SK-N-SH treated with all-trans-retinoic acid at 6 μM for 48 hours (cell line): Measurements from ENCODE around the gene ATP11A.

Experiments used
- ARNTL ChIP-seq: fragments of 450-650 bp; formaldehyde crosslinking; IDR thresholded peaks from 2 replicates; pipeline ENCODE4 v1.5.0; 2020; ENCODE audit warnings: low read depth, mild to moderate bottlenecking, moderate library complexity, borderline replicate concordance
- CSDC2 ChIP-seq: fragments of 250-450 bp; sonication (Bioruptor Pico); IDR thresholded peaks from 2 replicates; pipeline ENCODE4 v1.5.0; 2020; ENCODE audit warnings: mild to moderate bottlenecking, moderate library complexity
- ISL1 ChIP-seq: fragments of 250-450 bp; sonication (Bioruptor Pico); IDR thresholded peaks from 2 replicates; pipeline ENCODE4 v2.1.2; 2022; ENCODE audit warnings: mild to moderate bottlenecking, moderate library complexity
- OSR1 ChIP-seq: fragments of 250-450 bp; sonication (Bioruptor Pico); IDR thresholded peaks from 2 replicates; pipeline ENCODE4 v1.8.0; 2022; ENCODE audit warnings: moderate library complexity, mild to moderate bottlenecking, inconsistent platforms
- PATZ1 ChIP-seq: fragments of 250-450 bp; sonication (Bioruptor Pico); IDR thresholded peaks from 2 replicates; pipeline ENCODE4 v1.8.0; 2020; ENCODE audit warnings: mild to moderate bottlenecking, moderate library complexity, borderline replicate concordance
- POU6F1 ChIP-seq: fragments of 250-450 bp; sonication (Bioruptor Pico); IDR thresholded peaks from 2 replicates; pipeline ENCODE4 v1.8.0; 2021; ENCODE audit warnings: low read depth, mild to moderate bottlenecking, moderate library complexity, borderline replicate concordance
- PPARA ChIP-seq: fragments of 250-450 bp; sonication (Bioruptor Pico); IDR thresholded peaks from 2 replicates; pipeline ENCODE4 v1.5.0; 2020; ENCODE audit warnings: mild to moderate bottlenecking, borderline replicate concordance
- TOX ChIP-seq: fragments of 250-450 bp; sonication (Bioruptor Pico); IDR thresholded peaks from 2 replicates; pipeline ENCODE4 v1.8.0; 2021; ENCODE audit warnings: mild to moderate bottlenecking, moderate library complexity, borderline replicate concordance
- ZC3H10 ChIP-seq: fragments of 250-450 bp; sonication (Bioruptor Pico); IDR thresholded peaks from 2 replicates; pipeline ENCODE4 v1.5.1; 2021; ENCODE audit warnings: mild to moderate bottlenecking, moderate library complexity
- ZFP3 ChIP-seq: fragments of 250-450 bp; sonication (Bioruptor Pico); IDR thresholded peaks from 2 replicates; pipeline ENCODE4 v1.5.0; 2020; ENCODE audit warnings: mild to moderate bottlenecking, moderate library complexity
- ZFP30 ChIP-seq: fragments of 450-650 bp; formaldehyde crosslinking; IDR thresholded peaks from 2 replicates; pipeline ENCODE4 v1.5.0; 2022; ENCODE audit warnings: mild to moderate bottlenecking, moderate library complexity
- ZNF565 ChIP-seq: fragments of 450-650 bp; formaldehyde crosslinking; conservative IDR thresholded peaks from 2 replicates; pipeline ENCODE4 v1.5.0; 2020; ENCODE audit warnings: low read depth, mild to moderate bottlenecking, moderate library complexity
- TF ChIP-seq, protein P1 (sequence below): fragments of 250-450 bp; sonication (Bioruptor Pico); IDR thresholded peaks from 2 replicates; pipeline ENCODE4 v1.5.1; 2020; ENCODE audit warnings: low read depth, mild to moderate bottlenecking, moderate library complexity

DNA sequence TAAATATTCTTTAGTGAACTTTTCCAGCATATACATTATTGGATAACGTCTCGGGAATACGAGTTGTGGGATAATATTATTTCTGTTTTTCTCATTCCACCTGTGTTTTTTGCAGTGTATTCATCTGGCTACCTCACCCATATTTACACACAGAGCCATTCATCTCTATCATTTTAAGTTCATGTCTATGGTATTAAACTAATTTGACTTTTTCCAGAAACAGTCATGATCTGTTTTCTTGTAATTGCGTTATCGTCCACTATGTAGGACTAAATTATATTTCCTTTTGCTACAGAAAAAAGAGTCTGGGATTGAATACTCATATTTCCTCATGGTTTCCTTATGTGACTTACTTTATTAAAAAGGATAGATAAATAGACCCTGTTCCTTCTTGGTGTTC, 2.7 kb downstream of the ATP11A start:
- no peak for TF ChIP-seq PPARA (CRISPR knock-in tag)
- TF ChIP-seq ARNTL (CRISPR knock-in tag): no peak
- TF ChIP-seq PATZ1 (CRISPR knock-in tag): peak; percentile 58; the same call in 1 of the 2 replicates
- peak; percentile 35; the same call in 1 of the 2 replicates for TF ChIP-seq ZC3H10
- TF ChIP-seq TOX (CRISPR knock-in tag): no peak
- peak; percentile 43; the same call in 1 of the 2 replicates for TF ChIP-seq ZFP3
- no peak for TF ChIP-seq OSR1 (CRISPR knock-in tag)
- peak; percentile 66; the same call in 1 of the 2 replicates for TF ChIP-seq POU6F1 (CRISPR knock-in tag)
- TF ChIP-seq ISL1 (CRISPR knock-in tag): peak; percentile 90
- TF ChIP-seq ZFP30 (CRISPR knock-in tag): no peak
- no peak for TF ChIP-seq ZNF565
- no peak for TF ChIP-seq CSDC2 (CRISPR knock-in tag)
- TF ChIP-seq, protein P1, sequence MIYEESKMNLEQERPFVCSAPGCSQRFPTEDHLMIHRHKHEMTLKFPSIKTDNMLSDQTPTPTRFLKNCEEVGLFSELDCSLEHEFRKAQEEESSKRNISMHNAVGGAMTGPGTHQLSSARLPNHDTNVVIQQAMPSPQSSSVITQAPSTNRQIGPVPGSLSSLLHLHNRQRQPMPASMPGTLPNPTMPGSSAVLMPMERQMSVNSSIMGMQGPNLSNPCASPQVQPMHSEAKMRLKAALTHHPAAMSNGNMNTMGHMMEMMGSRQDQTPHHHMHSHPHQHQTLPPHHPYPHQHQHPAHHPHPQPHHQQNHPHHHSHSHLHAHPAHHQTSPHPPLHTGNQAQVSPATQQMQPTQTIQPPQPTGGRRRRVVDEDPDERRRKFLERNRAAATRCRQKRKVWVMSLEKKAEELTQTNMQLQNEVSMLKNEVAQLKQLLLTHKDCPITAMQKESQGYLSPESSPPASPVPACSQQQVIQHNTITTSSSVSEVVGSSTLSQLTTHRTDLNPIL: peak; percentile 66; the same call in 1 of the 2 replicates
